GM23248 (cell line): Measurements from ENCODE around the gene ATP6V0B.

Experiments
- EZH2 ChIP-seq: fragments of 200-600 bp; sonication (generic); IDR thresholded peaks from 2 replicates; pipeline ENCODE4 v1.6.1; 2018; ENCODE audit warnings: antibody characterized with exemption, mild to moderate bottlenecking; ENCODE audit not compliant: insufficient read depth, poor library complexity, severe bottlenecking
- EZH2phosphoT487 ChIP-seq: fragments of 200-600 bp; sonication (generic); IDR thresholded peaks from 2 replicates; pipeline ENCODE4 v1.6.1; 2018; ENCODE audit warnings: antibody characterized with exemption, moderate library complexity, mild to moderate bottlenecking, low read depth; ENCODE audit not compliant: insufficient read depth

GRCh38 chr1:43990271-43991199, 15.8 kb downstream of the ATP6V0B start:
- TF ChIP-seq EZH2 (no peak), EZH2phosphoT487 (no peak)
